GM12874 (cell line): ENCODE results near the gene TPM1.

Experiments used
- CTCF ChIP-seq: IDR thresholded peaks from 2 replicates; pipeline ENCODE4 v1.5.1; 2011; ENCODE audit warnings: low read depth, mild to moderate bottlenecking, control low read depth, low read length, moderate library complexity; ENCODE audit not compliant: insufficient read depth

Gene TPM1

GRCh38 chr15:63010920-63011693 lies 31.4 kb upstream of the TPM1 start:
- no peak for TF ChIP-seq CTCF

GRCh38 chr15:63012444-63012843 lies 30.1 kb upstream of the TPM1 start:
- no peak for TF ChIP-seq CTCF

- TF ChIP-seq CTCF: no peak
Observed at GRCh38 chr15:63013052-63013808, 29.3 kb upstream of the TPM1 start.

- no peak for TF ChIP-seq CTCF
Observed at GRCh38 chr15:63014578-63014977, 28.0 kb upstream of the TPM1 start.

- TF ChIP-seq CTCF: no peak
Observed at GRCh38 chr15:63015618-63016017, 26.9 kb upstream of the TPM1 start.

- TF ChIP-seq CTCF: no peak
Observed at GRCh38 chr15:63016234-63016633, 26.3 kb upstream of the TPM1 start.

GRCh38 chr15:63018639-63019038 lies 23.9 kb upstream of the TPM1 start:
- TF ChIP-seq CTCF: no peak
